ENCODE measurements around the gene TERF2IP.

- TF ChIP-seq POLR2A (IDR thresholded peaks at IDR 0.05; ENCODE audit: low read depth, low read length) (no peak), POLR2AphosphoS5 (IDR thresholded peaks at IDR 0.05; ENCODE audit: low read depth, low read length) (no peak), TAF1 (IDR thresholded peaks at IDR 0.05; ENCODE audit: low read depth, low read length) (no peak), PAX5 (IDR thresholded peaks at IDR 0.05; ENCODE audit: insufficient read depth, low read length, severe bottlenecking) (no peak)
These were observed 18.4 kb upstream of the TERF2IP start for GRCh38 chr16:75629132-75629531.

Data from GM12891 (cell line).